LNCAP (cell line): ENCODE data around the gene TEK.

ENCODE experiments used
- CTCF ChIP-seq: fragments of 450-650 bp; IDR thresholded peaks from 2 replicates; pipeline ENCODE4 v1.5.1; 2017; ENCODE audit warnings: mild to moderate bottlenecking

TEK gene

GRCh38 chr9:27278374-27278773 is 169.3 kb downstream of the TEK start:
- no peak for TF ChIP-seq CTCF

GRCh38 chr9:27279611-27280010 is 170.6 kb downstream of the TEK start:
- TF ChIP-seq CTCF, result no peak
